ENCODE measurements around the gene FABP7.
"Not testable (repeated sequence)": the region's sequence is repeated elsewhere in the genome, so short reads cannot be mapped to it uniquely, and the experiment has no call there.

The FABP7 gene

DNA sequence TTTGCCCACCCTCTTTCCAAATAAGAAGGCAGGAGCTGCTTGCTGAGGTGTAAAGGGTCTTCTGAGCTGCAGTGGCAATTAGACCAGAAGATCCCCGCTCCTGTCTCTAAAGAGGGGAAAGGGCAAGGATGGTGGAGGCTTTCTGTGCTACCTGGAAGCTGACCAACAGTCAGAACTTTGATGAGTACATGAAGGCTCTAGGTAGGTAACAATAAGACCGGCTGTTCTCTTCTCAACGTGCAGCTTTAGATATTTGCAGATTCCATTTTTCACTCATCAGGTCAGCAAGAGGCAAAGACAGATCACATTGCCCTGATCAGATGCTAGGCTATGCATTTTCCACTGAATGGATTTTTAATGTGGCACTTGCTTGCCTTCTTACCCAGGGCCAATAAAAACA is at the start of gene FABP7:
TSS of gene FABP7 (plus strand) at position 50 of the 400 bp plus-strand sequence. CDS start at position 129, 79 bp downstream.
- ATAC-seq = no peak
- no peak for DNase-seq

DNA sequence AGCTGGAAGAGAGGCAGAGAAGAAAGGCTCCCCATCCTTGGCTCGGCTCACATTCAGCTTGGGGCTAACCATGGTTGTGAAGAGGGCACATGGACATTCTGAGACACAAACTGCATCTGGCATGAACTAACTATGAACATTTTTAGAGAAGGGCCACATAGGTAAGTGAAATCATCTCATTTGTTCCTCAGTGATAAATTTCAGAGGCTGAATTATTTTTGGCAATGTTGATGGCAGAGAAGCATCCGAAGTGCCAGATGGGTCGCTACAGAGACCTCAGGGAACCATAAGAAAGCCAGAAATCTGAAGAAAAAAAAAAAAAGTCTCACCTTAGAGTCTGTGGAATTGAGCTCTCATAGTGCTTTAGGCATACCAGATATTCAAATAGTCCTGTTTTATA is 49.2 kb upstream of the FABP7 start:
- ATAC-seq (no peak), DNase-seq (no peak)

DNA sequence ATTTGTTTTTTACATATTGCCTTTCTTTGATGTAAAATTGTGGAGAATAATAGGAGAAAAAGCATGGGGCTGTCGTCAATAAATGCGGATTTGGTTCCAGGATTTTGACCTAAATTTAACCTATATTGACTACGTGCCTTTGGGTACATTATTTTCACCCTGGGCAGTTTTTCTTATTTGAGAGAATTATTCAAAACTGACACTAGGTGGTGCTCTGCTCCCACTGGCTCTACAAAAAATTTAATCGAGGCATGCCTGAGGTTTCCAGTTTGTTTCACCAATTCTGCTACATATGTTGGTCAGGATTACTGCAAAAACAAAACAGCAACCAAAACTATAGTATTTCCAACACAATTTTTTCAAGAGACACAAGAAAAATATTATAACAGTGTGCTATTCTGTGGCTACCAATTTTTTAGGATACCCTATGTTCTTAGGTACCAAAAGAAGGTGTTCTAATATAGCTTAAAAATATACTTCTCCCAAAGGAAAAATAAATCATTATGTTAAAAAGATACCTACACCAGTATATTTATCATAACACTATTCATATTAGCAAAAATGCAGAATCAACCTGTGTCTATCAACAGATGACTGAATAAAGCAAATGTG is 48.6 kb upstream of the FABP7 start:
- no peak for ATAC-seq

GRCh38 chr6:122733259-122733658 is 46.3 kb upstream of the FABP7 start:
- ATAC-seq (no peak), DNase-seq (no peak)

More for the DNA sequence above, 48.6 kb upstream of the FABP7 start:
- DNase-seq = no peak

DNA sequence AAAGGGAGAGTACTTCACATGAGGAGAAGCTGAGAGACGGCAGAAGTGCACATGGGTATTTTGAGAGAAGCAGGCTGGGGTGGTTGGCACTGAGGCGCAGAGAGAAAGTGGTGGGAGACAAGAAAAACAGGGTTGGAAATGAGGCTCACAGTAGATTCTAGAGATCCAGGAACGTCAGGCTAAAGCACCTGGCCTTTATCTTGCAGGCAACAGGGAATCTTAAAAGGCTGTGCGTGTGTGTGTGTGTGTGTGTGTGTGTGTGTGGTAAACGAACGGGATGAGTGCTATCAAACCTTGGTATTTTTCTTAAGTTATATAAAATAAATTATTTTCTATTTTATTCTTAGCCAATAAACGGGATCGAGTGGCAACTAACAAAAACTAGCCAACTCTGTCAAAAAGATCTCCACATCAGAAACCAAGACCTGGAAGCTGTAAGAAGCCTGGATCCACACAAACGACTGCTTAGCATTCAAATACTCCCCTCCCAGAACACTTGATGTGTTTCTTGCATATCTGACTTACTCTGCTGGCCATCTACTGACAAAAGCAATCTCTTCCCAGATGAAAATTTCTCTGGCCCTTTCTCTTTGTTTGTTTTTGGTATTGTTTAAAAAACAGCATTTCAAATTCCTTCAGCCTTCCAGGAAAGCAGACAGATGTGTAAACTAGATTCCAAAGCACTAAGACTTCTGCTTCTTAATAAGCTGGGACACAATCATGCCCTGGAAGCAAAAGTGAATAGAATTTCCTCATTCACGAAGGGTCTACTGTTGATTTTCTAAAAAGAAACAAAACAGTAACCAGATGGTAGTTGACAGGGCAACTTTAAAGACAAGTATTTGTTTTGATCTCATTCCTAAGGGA is 44.8 kb upstream of the FABP7 start:
- DNase-seq (no peak), ATAC-seq (no peak)

- no peak for ATAC-seq
- no peak for DNase-seq
These were observed 43.9 kb upstream of the FABP7 start for GRCh38 chr6:122735582-122735981.

GRCh38 chr6:122736163-122736562 is 43.4 kb upstream of the FABP7 start:
- ATAC-seq (no peak), DNase-seq (no peak)

- DNase-seq = no peak
These were observed 42.9 kb upstream of the FABP7 start for GRCh38 chr6:122736616-122737015.

GRCh38 chr6:122740091-122740490 is 39.4 kb upstream of the FABP7 start:
- ATAC-seq (no peak), DNase-seq (no peak)

More at GRCh38 chr6:122736616-122737015, 42.9 kb upstream of the FABP7 start:
- no peak for ATAC-seq

DNA sequence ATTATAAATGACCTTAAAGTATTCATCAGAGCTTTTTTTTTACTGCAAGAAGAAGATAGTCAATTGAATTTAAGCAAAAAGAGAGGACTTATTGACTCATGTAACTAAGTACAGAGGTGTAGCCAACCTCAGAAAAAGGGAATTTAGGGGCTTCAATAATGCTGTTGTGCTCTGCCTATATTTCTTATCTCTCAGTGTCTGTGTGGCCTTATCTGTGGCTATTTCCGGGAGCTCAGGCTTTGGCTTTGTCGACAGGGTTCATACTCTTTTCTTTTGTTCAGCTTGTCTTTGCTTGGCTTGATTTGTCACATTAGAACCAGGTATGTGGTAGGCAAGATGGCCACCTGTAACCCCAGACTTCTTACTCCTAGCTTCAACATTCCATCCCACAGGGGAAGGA is 38.6 kb upstream of the FABP7 start:
- no peak for DNase-seq
- ATAC-seq = no peak

GRCh38 chr6:122744247-122744646 is 35.3 kb upstream of the FABP7 start:
- not testable (repeated sequence) for ATAC-seq

DNA sequence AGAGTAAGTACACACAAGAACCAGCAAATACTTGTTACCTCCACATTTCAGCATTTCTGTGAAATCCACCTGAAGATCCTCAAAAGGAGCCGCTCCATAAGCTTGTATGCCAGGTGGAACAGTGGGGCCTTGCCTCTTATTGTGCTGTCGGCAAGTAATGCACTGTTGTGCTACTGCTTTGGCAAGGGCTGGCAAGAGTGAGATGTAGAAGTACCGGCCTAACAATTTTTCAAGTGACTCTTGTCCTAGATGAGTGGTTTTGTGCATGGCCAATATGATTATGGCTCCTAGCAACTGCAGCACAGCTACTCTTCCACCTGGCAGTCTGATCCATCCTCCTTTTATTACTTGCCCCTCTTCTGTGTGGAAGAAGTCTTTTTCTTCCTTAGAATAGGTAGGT is 34.7 kb upstream of the FABP7 start:
- not testable (repeated sequence) for DNase-seq, ATAC-seq

More at GRCh38 chr6:122744247-122744646, 35.3 kb upstream of the FABP7 start:
- DNase-seq = not testable (repeated sequence)

- DNase-seq = no peak
These were observed 32.8 kb upstream of the FABP7 start for GRCh38 chr6:122746688-122747087.

GRCh38 chr6:122747573-122747972 is 31.9 kb upstream of the FABP7 start:
- ATAC-seq (no peak), DNase-seq (no peak)

More at GRCh38 chr6:122746688-122747087, 32.8 kb upstream of the FABP7 start:
- ATAC-seq = no peak

DNA sequence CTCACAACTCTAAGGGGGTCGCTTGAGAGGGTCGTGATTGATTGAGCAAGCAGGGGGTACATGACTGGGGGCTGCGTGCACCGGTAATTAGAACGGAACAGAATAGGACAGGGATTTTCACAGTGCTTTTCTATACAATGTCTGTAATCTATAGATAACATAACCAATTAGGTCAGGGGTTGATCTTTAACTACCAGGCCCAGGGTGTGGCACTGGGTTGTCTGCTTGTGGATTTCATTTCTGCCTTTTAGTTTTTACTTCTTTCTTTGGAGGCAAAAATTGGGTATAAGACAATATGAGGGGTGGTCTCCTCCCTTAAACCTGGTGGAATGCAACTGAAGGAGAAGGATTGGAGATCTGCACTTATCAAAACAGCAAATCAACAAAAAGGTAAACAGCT is 30.6 kb upstream of the FABP7 start:
- not testable (repeated sequence) for DNase-seq, ATAC-seq

GRCh38 chr6:122749451-122750050 is 30.0 kb upstream of the FABP7 start:
- DNase-seq (no peak), ATAC-seq (no peak)

- DNase-seq (no peak), ATAC-seq (peak; percentile 77)
These were observed 28.2 kb upstream of the FABP7 start for GRCh38 chr6:122751326-122751725.

DNA sequence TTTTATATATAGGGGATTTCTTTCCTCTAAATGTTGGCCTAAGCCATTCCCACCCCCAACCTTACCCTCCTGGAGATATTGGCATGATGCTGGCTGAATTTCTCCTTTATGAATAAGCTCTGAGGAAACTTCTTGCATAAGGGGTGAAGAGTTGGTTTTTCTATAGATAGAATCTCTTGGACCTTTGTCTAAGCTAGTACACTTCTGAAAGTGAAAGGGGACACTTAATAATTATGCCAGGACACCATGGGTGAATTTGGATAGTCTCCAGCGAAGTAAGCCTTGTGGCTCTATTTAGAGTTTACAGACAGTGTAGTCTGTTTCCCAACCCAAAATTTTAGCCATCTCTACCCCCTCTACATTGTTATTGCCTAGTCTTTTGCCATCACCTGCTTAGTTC is 27.1 kb upstream of the FABP7 start:
- ATAC-seq = no peak
- DNase-seq = no peak

DNA sequence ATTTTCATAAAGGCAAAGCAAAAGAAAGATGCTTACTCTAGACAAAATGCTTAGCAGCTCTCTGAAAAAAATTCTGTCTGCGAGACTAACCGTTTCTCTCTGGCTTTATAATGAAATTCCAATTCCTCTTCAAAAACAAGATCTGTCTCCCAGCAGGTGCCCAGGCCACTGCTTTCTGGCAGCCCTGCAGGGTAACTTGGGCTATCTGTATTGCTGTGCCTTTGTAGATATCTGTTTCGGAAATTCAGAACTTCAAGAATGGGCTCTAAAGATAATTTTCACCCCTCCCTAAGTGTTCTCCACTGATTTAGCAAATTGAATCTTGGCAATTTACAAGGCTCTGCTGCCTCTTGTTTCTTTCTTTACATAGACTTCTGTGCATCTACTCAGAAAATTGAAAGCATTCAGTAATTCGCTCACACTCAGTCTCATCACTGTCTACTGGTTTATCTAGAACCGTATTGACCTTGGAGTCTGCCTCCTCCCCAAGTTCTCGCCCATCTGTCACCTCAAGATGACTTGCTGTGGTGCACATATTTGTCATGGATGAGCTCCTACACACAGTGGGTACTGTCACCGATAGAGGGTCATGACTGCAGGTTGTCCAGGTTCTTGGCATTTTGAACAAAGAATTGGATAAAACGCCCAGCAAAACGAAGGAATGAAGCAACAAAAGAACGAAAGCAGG is 26.4 kb upstream of the FABP7 start:
- no peak for ATAC-seq
- no peak for DNase-seq

- DNase-seq (no peak), ATAC-seq (no peak)
These were observed 25.8 kb upstream of the FABP7 start for GRCh38 chr6:122753688-122754056.

GRCh38 chr6:122754191-122754731 is 25.3 kb upstream of the FABP7 start:
- no peak for DNase-seq

DNA sequence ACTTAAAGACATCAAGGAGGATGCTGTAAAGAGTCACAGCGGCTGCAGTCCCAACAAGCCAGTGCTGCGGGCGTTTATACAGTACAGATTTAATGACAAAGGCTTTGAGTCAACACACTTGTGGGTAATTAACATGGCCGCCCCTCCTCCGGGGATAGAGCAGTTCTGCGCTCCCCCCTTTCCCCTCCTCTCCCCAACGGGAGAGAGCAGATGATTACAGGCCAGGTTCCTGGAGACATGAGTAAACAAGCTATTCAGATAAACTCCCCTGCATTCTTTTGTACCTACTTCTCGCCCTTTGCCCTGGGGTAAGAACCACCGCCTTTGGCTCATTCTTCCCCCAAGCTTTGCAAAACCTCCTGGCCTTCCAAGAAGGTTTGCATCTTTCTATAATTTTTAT is 23.6 kb upstream of the FABP7 start:
- no peak for ATAC-seq
- no peak for DNase-seq

More at GRCh38 chr6:122754191-122754731, 25.3 kb upstream of the FABP7 start:
- ATAC-seq = no peak

All from stimulated activated naive CD8-positive, alpha-beta T cell treated with anti-CD3 and anti-CD28 coated beads, Interleukin-15, Interleukin-2, amounts not matched to agents 100 U/mL and 50 U/mL, for 24 hours (primary cell).